ENCODE results near the gene MICU2. TPM values are rescaled to one million over a fixed set of nuclear protein-coding genes. Genes with fewer than 3 reads are reported as not detected.
"Not testable (repeated sequence)": the region's sequence is repeated elsewhere in the genome, so short reads cannot be mapped to it uniquely, and the experiment has no call there.

Gene MICU2
- total RNA-seq, 1 donor from 2014 or later, result 60.5 TPM

GRCh38 chr13:21594715-21595545 is 9.0 kb downstream of the MICU2 start:
- DNase-seq, result no peak

- not testable (repeated sequence) for DNase-seq
These were observed 13.1 kb downstream of the MICU2 start for GRCh38 chr13:21590665-21591456.

DNA sequence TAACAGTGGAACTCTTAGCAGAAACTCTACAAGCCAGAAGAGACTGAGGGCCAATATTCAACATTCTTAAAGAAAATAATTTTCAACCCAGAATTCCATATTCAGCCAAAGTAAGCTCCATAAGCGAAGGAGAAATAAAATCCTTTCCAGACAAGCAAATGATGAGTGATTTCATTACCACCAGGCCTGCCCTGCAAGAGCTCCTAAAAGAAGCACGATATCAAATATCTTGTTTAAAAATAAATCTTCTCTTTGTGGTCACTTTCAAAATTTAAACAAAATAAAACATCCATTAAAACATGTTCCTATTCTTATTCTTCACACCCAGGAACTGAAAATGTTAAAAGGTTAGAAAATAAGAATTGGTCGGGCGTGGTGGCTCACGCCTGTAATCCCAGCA is 13.7 kb downstream of the MICU2 start:
- DNase-seq, result no peak

DNA sequence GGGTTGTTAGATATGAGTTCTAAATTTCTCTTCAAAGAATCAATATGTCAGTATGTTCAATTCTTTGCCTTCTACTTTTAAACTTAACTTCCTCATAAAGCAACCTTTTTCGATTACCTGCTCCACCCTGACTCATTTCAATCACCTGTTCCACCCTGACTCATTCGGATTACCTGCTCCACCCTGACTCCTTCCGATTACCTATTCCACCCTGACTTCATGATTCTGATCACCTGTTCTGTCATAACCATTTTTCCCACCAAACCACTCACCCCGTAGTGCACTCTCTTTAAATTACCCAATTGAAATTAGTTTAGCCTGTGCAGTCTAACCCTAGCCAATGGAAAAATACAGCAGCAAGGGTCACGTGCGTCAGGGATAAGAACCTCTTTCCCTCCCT is 14.5 kb downstream of the MICU2 start:
- DNase-seq, result not testable (repeated sequence)

DNA sequence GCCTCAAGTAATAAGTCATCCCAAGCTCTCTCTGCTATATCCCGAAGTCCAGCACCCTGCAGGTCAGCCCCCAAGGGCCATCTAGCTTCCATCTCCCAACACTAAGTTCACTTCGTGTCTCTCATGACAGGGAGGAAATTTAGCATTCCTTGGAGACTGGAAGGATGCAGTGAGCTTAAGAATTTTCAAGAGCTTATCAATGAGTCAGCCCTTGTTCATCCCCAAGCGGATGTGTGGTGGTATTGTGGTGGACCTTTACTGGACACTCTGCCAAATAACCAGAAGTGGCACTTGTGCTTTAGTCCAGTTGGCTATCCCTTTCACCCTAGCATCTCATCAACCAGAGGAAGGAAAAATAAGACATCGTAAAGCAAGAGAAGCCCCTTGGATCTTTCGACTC is 15.6 kb downstream of the MICU2 start:
- not testable (repeated sequence) for DNase-seq

DNA sequence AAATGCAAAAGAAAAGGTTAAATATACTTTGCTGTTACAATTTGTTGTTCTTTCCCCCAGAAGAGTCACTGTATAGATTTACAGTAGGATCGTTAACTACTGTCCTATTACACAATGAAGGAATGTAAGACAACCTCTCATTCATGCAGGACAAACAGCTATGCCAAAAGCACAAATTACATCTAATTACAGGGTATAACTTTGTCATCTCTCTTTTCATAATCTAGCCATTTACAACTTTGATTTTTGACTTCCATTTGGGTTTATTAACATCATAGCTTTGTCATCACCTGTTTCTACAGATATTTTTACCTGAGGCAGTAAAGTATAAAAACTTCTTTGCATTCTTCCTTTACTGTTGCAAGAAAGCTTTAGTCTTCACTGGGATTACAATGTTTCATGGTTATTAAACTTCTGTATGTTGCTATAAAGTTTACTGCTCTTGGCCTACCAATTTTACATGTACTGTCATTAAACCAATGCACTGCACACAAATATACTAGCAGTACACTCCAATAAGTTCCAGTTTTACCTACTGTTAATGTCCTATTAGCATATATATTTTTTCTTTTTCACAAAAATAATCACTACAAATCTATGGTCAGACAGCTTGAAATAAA is 18.9 kb downstream of the MICU2 start:
- DNase-seq, result no peak

DNA sequence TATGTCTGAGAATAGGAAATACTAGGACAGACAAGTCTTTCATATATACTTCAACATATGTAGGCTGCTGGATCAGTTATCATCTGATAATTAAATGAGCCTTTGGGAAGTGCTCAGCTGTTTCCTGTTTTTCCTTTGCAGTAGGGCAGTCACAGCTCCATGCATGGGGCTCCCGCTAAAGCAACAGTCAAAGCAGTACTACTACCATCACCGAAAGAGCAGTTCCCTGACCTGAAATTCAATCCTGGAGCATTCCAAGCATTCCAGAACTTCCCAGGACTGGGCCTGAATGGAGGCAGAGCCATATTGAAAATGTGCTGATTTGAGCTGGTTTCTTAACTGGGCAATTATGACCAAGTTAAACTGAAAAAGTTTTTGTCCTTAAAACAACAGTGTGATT is 20.5 kb downstream of the MICU2 start:
- no peak for DNase-seq

DNA sequence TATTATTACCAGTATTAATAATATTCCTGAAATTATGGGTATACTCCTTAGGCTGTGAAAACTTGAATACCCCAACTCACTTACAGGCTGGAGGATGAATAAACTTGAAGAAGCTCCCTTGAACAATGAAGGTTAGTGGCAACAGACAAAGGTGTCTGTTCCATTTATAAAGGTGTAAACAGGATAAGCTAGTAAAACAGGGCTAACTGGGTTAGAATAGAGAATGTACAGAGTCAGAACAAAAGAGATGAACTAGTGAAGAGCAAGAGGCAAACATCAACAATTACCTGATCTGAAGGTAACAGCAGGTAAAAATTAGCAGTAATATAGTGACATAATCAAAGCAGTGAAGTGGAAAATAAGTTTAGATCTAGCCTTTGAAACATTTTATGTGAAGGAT is 23.2 kb downstream of the MICU2 start:
- DNase-seq, result no peak

GRCh38 chr13:21579754-21580316 is 24.1 kb downstream of the MICU2 start:
- DNase-seq, result no peak

DNA sequence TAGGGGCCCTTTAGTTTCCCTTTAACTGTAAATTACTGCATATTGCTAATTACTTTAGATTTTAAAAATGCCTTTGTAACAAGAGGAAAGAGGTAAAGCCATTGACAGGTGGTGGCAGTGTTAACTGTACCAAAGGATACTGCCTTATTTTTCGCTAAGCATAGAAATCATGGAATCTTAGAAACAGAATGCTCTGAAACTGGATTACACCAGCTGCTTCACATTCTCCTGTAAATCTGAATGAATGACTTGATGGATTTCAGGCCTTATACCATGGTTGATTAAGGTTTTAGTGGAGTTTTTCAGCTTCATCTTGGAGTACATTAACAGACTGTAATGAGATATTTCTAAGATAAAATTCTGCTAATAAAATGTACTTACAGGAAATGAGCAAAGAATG is 25.2 kb downstream of the MICU2 start:
- DNase-seq, result no peak

GRCh38 chr13:21576426-21576825 is 27.5 kb downstream of the MICU2 start:
- no peak for DNase-seq

DNA sequence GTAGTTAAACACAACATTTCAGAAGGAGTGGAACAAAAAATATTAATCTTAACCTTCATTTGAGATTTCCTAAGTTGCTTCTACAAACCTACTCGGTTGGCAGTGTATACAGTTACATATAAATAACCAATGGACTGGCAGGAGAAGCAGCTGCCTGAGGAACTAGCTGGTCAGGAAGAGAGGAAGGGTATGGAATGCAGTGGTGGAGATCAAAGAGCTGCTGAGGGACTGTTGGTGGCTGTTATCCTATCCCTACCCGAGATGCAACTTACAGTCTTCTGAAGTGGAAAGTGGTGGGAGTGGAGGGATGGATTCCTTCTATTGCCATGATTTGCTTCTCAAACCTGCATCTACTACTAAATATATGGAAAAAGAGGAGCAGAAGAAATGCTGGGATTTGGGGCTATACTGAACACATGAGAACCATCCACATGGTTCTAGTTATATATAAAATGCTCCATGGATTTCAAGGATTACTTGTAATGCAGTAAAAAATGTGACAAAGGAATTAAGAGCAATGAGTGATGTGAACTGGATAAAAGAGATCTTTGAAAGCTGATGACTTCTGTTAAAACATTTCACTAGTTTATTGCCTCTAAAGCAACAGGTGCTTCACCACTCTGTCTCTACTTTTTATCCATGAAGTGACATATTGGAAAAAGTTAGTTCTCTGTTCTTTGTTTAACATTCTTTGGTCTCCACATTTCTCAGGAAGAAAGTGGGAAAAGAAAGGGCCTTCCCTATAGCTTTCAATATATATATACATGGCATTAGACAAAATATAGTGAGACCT is 29.9 kb downstream of the MICU2 start:
- DNase-seq, result no peak

- DNase-seq, result no peak
These were observed 34.3 kb downstream of the MICU2 start for GRCh38 chr13:21569686-21570085.

DNA sequence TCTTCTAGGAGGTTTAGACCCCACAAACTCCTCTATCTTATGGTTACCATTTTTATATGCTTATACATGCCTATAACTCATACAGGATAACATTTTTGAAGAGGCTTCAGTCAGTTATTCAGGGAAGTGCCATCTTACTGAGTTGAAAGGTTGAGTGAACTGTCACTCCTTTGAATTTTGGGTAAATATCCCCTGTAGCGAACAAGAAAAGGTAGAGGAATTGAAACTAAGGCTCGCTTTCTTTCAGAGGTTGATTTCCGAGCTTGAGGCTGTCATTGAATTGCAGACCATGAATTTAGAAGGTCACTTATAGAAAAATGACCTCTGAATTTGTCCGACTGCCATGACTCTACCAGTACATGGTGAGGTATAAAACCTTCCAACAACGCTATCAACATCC is 35.1 kb downstream of the MICU2 start:
- DNase-seq, result no peak

GRCh38 chr13:21567714-21568113 is 36.3 kb downstream of the MICU2 start:
- no peak for DNase-seq

DNA sequence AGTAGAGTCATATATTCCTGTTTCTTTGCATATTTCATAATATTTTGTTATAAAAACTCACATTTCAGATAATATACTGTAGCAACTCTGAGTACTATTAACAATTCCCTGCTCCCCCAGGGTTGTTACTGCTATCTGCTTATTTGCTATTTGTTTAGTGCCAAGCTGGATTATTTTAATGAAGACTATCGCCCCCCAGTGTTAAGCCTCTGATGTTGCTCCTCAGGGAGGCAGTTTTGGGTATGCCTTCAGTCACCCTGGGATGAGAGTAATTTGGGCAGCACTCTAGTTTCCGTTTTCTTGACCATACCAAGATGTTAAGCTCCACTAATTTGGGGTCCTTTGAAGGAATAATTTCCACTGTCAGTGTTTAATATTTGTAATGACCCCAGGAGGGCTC is 46.0 kb downstream of the MICU2 start:
- DNase-seq, result no peak

DNA sequence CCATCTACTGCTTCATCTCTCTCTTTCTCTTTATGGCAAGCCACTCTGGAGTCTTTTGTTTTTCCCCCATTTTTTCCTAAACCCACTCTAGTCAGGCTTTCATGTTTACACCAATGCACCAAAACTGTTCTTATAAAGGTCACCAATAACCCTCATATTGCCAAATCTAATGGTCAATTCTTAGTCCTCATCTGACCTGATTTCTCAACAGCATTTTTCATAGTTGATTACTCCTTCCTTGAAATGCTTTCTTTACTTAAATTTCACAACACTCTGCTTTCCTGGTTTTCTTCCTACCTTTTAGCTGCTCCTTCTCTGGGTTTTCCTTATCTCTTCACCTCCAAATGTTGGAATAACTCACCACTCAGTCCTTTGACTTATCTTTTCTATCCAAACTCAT is 47.9 kb downstream of the MICU2 start:
- no peak for DNase-seq

GRCh38 chr13:21553261-21553660 is 50.7 kb downstream of the MICU2 start:
- DNase-seq, result not testable (repeated sequence)

- DNase-seq, result no peak
These were observed 53.1 kb downstream of the MICU2 start for GRCh38 chr13:21550918-21551317.

DNA sequence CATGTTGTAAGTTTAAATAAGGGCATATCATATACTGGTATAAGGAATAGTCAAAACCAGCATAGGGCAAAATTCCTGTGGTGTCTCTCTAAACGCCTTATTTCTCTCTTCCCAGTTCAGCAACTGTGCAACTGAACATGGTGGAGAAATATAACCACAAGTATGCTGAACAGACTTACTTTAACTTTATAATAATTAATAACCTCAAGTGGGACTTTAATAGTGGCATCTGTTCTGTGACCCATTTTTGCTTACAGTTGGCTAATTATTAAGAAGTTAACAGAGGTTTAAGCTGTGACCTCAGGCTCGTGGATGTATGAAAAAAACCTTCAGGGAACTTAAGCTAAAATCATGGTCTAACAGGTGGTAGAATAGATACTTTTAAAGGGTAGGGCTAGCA is 54.3 kb downstream of the MICU2 start:
- DNase-seq, result no peak

DNA sequence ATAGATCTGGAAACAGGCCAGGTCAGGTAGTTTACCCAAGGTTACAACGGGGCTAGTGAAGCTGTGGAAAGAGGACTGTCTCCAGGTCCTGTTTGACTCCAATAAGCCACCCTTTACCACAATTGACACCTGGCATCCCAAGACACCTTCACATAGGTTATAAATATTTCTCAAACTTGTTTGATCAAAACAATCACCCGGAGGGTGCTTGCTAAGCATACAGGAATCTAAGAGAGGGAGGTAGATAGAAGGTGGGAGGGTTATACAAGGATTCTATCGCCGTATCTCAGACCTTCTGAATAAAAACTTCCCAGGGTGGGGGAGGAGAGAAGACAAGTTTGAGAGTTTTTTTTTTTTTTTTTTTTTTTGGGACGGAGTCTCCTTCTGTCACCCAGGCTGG is 55.4 kb downstream of the MICU2 start:
- no peak for DNase-seq

GRCh38 chr13:21546372-21546771 is 57.6 kb downstream of the MICU2 start:
- no peak for DNase-seq
